Activated T-cell treated with anti-CD3 and anti-CD28 coated beads, Interleukin-2, amount 50 U/mL, for 72 hours (primary cell): ENCODE measurements around the gene APOL1. TPM values are rescaled to one million over a fixed set of nuclear protein-coding genes. Genes with fewer than 3 reads are reported as not detected.
"Not testable (repeated sequence)": the region's sequence is repeated elsewhere in the genome, so short reads cannot be mapped to it uniquely, and the experiment has no call there.

Source experiments
- ATAC-seq, 2 donors: fragments of 150-1000 bp; cut with Tn5 transposase; replicated peaks in 1 of 2; 2 replicates each; pipeline ENCODE4 v1.10.0; 2021; ENCODE audit warnings: moderate library complexity in 2 of 2, mild to moderate bottlenecking in 1 of 2
- DNase-seq, 2 donors: peaks; one replicate each; pipeline ENCODE4 v3.0.0; 2021 to 2022; ENCODE audit warnings: mixed read lengths in 1 of 2
- H3K27ac Mint-ChIP-seq: one replicate; pipeline ENCODE4 v1.8.0; 2022; ENCODE audit warnings: mild to moderate bottlenecking, moderate library complexity, mixed read lengths
- H3K27me3 Mint-ChIP-seq: one replicate; pipeline ENCODE4 v1.8.0; 2022; ENCODE audit warnings: low read depth, mixed read lengths
- H3K36me3 Mint-ChIP-seq, 2 donors: one replicate each; pipeline ENCODE4 v1.8.0; 2022; ENCODE audit warnings: mixed read lengths in 2 of 2, mild to moderate bottlenecking in 1 of 2; ENCODE audit not compliant: insufficient read depth in 2 of 2
- H3K4me1 Mint-ChIP-seq: one replicate; pipeline ENCODE4 v1.8.0; 2022; ENCODE audit warnings: low read depth, mixed read lengths
- H3K4me3 Mint-ChIP-seq, 2 donors: one replicate each; pipeline ENCODE4 v1.8.0; 2022; ENCODE audit warnings: mild to moderate bottlenecking in 2 of 2, mixed read lengths in 2 of 2, moderate library complexity in 2 of 2
- H3K9me3 Mint-ChIP-seq, 2 donors: one replicate each; pipeline ENCODE4 v1.8.0; 2022; ENCODE audit warnings: mixed read lengths in 2 of 2
- total RNA-seq, 2 donors: library from RNA; stranded (reverse); gene quantifications; one replicate each; pipeline ENCODE4 v1.2.3, GENCODE V29; 2022

Gene APOL1
- total RNA-seq, 2 donors from 2014 or later: 32.7 to 44.5 TPM

DNA sequence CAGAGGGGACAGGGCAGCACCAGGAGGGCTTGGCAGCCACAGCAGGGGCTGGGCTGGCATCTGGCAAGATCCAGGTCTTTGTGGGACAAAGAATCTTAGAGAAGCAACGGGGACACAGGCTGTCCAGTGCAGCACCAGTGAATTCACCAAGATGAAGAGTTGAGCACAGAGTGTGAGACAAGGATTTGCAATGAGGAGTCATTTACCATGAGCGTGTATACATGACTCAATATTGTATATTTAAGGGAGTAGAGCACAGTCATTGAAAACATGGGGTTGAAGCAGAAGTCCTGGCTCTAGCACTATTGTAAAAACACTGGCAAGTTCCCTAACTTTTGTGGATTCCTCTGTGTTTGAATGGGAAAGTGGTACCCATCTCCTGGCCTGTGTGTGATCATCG lies 3.5 kb downstream of the APOL1 start:
- ATAC-seq (peak; percentile 21 to 52), DNase-seq (no peak)
- H3K9me3 Mint-ChIP-seq: no peaks in the 10 kb centered on the region
- peaks cover 76% of the 10 kb centered on the region for H3K4me1 Mint-ChIP-seq
- H3K27me3 Mint-ChIP-seq: no peaks in the 10 kb centered on the region
- peak overlapping the region; percentile 1 to 82 for H3K4me3 Mint-ChIP-seq
- H3K27ac Mint-ChIP-seq: peak overlapping the region; percentile 95
- peaks cover 10 to 11% of the 10 kb centered on the region in 2 donors for H3K36me3 Mint-ChIP-seq

DNA sequence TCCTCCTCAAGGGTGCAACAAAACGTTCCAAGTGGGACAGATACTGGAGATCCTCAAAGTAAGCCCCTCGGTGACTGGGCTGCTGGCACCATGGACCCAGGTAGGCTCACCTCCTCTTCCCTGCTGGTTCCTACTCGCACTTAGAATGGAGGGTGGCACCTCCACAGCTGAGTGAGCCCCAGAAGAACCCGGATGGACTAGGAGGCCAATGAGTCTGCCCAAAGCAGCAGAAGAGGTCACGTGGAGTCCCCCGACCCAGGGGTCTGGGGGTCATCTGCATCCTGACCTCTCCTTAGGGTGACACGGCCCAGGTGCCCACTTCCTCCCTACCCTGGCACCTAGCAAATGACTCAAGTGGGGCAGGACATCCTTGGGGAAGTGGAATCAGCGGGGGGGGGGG lies 4.4 kb downstream of the APOL1 start:
- no peak for DNase-seq
- Mint-ChIP-seq H3K36me3 (peaks cover 10 to 14% of the 10 kb centered on the region in 2 donors), H3K27ac (no peak overlapping the region), H3K9me3 (no peaks in the 10 kb centered on the region), H3K4me1 (peaks cover 67% of the 10 kb centered on the region), H3K27me3 (no peaks in the 10 kb centered on the region), H3K4me3 (no peak overlapping the region)
- no peak for ATAC-seq

DNA sequence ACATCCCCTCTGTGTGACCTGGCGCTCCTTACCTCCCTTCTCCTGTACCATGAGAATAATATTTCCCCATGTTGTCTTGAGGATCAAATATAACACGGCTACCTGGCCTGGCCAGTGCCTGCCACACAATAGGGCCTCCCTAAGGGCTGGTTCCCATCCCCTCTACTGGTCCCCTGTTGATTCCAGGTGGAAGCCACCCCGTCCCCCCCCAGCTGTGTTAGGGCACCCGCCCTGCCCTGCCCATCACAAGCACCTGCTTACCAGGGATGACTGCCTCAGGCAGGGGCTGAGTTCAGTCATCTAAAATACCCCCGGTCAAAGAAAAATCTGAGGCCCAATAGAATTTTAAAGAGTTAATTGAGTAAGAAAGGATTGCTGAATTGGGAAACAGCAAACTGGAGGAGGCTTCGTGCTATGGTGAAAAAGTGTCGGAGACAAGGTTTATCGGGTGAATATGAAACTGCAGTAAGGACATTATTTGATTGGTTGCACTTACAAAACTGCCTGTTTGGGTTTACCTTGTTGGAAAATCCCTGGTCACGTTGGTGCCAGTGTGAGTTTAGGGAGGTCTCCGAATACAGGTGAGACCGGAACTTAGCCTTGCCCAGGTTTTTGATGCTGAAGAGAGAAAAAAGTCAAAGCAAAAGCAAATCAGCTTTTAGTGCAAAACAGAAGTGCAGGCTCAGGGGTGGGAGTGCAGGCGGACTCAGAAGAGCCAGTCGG lies 5.2 kb downstream of the APOL1 start:
- Mint-ChIP-seq H3K36me3 (peaks cover 8 to 14% of the 10 kb centered on the region in 2 donors), H3K4me3 (peak overlapping the region; percentile 72 to 79), H3K27ac (peak overlapping the region; percentile 78), H3K4me1 (peaks cover 59% of the 10 kb centered on the region), H3K9me3 (no peaks in the 10 kb centered on the region), H3K27me3 (no peaks in the 10 kb centered on the region)
- DNase-seq (no peak), ATAC-seq (peak in 1 of 2 donors; percentile 5)

DNA sequence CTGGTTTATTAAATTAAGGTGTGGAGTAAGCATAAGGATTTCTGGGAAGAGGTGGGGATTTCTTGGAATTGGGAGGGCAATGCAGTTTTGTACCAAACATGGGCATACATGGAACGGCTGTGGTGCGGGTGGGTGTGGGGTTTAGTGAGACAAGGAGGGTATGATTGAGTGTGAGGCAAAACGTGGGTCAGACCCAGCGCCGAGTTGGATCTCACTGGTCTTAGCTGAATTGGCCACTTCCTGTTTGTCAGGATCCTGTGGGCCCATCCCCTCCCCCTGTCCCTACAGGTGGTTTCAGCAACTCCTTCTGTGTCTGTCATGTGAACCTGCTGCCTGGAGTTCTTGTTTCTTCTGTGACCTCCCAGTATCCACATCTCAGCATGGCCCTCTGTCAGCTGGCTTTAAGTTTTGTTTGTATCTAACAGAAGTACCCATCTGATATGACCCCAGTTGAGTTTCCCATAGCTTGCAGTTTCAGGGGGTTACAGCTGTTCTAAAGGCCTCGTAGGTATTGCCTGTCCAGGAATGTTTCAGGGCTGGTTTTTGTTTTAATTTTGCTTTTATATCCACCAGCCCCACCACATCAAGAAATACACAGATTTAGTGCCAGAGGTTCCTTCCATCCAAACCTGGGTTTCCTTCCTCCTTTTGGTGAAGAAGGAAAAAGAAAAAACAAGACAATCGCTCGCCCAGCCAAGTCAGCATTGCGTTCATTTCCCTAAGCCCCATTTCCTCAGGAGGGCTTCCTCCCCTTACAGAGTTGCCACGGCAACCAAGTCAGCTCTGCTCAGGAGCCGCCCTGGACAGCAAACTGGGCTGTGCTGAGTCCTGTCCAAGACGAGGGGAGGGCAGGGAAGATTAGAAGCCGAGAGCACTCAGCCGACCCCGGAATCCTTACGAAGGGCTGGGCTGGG lies 6.0 kb downstream of the APOL1 start:
- DNase-seq: peak; percentile 61 to 62
- Mint-ChIP-seq H3K9me3 (no peaks in the 10 kb centered on the region), H3K27ac (peak overlapping the region; percentile 78), H3K4me3 (peak overlapping the region; percentile 72 to 79), H3K27me3 (no peaks in the 10 kb centered on the region), H3K36me3 (peaks cover 9 to 11% of the 10 kb centered on the region in 2 donors), H3K4me1 (peaks cover 51% of the 10 kb centered on the region)
- peak; percentile 70 to 82 for ATAC-seq

GRCh38 chr22:36259615-36260300 lies 6.8 kb downstream of the APOL1 start:
- ATAC-seq (no peak), DNase-seq (no peak)
- peak overlapping the region; percentile 78 for H3K27ac Mint-ChIP-seq
- no peaks in the 10 kb centered on the region for H3K27me3 Mint-ChIP-seq
- H3K4me1 Mint-ChIP-seq: peaks cover 43% of the 10 kb centered on the region
- no peaks in the 10 kb centered on the region for H3K9me3 Mint-ChIP-seq
- peaks cover 7 to 14% of the 10 kb centered on the region in 2 donors for H3K36me3 Mint-ChIP-seq
- no peak overlapping the region for H3K4me3 Mint-ChIP-seq

DNA sequence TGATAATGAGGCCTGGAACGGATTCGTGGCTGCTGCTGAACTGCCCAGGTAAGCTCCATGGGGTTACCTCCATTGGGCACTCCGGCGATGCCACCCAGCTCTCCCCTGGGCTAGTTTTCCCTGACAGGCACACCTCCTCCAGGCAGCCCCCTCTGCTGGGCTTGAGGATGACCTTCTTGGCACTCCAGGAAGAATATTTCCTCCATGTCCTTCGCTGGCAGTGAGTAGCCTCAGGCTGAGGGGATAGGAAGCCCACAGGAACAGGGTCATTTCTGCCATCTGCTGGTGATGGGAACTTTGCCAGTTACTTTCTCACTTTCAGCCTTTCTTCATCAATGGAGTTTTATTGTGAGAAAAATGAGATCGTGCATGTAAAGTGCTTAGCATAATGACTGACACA lies 8.7 kb downstream of the APOL1 start:
- Mint-ChIP-seq H3K4me1 (peaks cover 25% of the 10 kb centered on the region), H3K36me3 (peaks cover 7 to 23% of the 10 kb centered on the region in 2 donors)
- not testable (repeated sequence) for H3K9me3 Mint-ChIP-seq, DNase-seq, ATAC-seq, H3K4me3 Mint-ChIP-seq, H3K27me3 Mint-ChIP-seq, H3K27ac Mint-ChIP-seq

- not testable (repeated sequence) for DNase-seq, H3K27me3 Mint-ChIP-seq, H3K9me3 Mint-ChIP-seq, ATAC-seq, H3K27ac Mint-ChIP-seq, H3K4me3 Mint-ChIP-seq
- peaks cover 7 to 29% of the 10 kb centered on the region in 2 donors for H3K36me3 Mint-ChIP-seq
- H3K4me1 Mint-ChIP-seq: peaks cover 19% of the 10 kb centered on the region
These were observed 9.4 kb downstream of the APOL1 start for GRCh38 chr22:36262307-36262706.

GRCh38 chr22:36263216-36263673 lies 10.3 kb downstream of the APOL1 start:
- H3K36me3 Mint-ChIP-seq: peaks cover 7 to 27% of the 10 kb centered on the region in 2 donors
- ATAC-seq, DNase-seq, H3K4me3 Mint-ChIP-seq, H3K27me3 Mint-ChIP-seq, H3K9me3 Mint-ChIP-seq: not testable (repeated sequence)
- peaks cover 12% of the 10 kb centered on the region for H3K4me1 Mint-ChIP-seq
- peak overlapping the region; percentile 29 for H3K27ac Mint-ChIP-seq

GRCh38 chr22:36263886-36264664 lies 11.1 kb downstream of the APOL1 start:
- not testable (repeated sequence) for ATAC-seq
- H3K36me3 Mint-ChIP-seq: peaks cover 4 to 23% of the 10 kb centered on the region in 2 donors

DNA sequence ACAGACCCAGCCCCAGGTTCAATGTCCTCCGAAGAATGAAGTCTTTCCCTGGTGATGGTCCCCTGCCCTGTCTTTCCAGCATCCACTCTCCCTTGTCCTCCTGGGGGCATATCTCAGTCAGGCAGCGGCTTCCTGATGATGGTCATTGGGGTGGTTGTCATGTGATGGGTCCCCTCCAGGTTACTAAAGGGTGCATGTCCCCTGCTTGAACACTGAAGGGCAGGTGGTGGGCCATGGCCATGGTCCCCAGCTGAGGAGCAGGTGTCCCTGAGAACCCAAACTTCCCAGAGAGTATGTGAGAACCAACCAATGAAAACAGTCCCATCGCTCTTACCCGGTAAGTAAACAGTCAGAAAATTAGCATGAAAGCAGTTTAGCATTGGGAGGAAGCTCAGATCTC lies 14.1 kb downstream of the APOL1 start:
- Mint-ChIP-seq H3K9me3 (no peaks in the 10 kb centered on the region), H3K36me3 (peaks cover 2 to 18% of the 10 kb centered on the region in 2 donors), H3K27me3 (no peaks in the 10 kb centered on the region), H3K4me3 (no peak overlapping the region), H3K27ac (no peak overlapping the region), H3K4me1 (no peaks in the 10 kb centered on the region)
- ATAC-seq (no peak), DNase-seq (no peak)

More at GRCh38 chr22:36263886-36264664, 11.1 kb downstream of the APOL1 start:
- H3K27ac Mint-ChIP-seq, H3K9me3 Mint-ChIP-seq, H3K27me3 Mint-ChIP-seq, H3K4me3 Mint-ChIP-seq, H3K4me1 Mint-ChIP-seq, DNase-seq: not testable (repeated sequence)

DNA sequence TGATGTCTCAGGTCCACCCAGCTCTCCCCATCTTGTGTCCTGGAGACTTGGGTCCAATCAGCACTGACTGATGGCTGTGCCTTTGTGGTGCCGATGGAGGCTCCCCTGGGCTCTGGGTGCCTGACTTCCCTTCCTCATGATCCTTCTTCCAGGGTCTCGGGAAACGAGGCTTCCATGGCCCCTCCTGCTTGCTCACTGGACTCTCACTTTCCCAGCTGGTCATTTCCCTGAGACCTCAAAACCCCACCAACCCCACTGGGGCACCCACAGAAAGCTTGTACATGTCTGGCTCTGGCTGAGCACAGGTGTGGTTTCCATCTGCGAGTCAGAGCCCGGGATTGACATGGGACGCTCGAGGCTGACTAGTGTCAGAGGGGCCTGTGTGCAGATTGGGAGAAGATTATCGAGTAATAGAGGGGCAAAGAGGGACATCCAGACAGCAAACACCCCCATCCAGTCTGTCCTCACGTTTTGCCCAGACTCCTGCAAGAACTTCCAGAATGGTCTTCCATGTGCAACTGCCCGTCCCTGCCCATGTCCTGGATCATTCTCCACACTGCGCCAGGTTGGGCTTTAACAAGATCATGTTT lies 15.1 kb downstream of the APOL1 start:
- H3K4me3 Mint-ChIP-seq: no peak overlapping the region
- no peaks in the 10 kb centered on the region for H3K9me3 Mint-ChIP-seq
- DNase-seq (no peak), ATAC-seq (peak in 1 of 2 donors; percentile 14)
- no peaks in the 10 kb centered on the region for H3K4me1 Mint-ChIP-seq
- peaks cover 2 to 18% of the 10 kb centered on the region in 2 donors for H3K36me3 Mint-ChIP-seq
- H3K27ac Mint-ChIP-seq: no peak overlapping the region
- H3K27me3 Mint-ChIP-seq: no peaks in the 10 kb centered on the region

- H3K4me1 Mint-ChIP-seq: peaks cover 19% of the 10 kb centered on the region
- not testable (repeated sequence) for DNase-seq, H3K27ac Mint-ChIP-seq, H3K27me3 Mint-ChIP-seq, ATAC-seq, H3K4me3 Mint-ChIP-seq, H3K9me3 Mint-ChIP-seq, H3K36me3 Mint-ChIP-seq
These were observed 18.3 kb downstream of the APOL1 start for GRCh38 chr22:36271231-36271630.
